Fibroblast of skin of left biceps (primary cell): ENCODE results near the gene ETV3.
A peak's percentile ranks its signal among the peaks of the same experiment; 100 is the strongest.
"Not testable (repeated sequence)": the region's sequence is repeated elsewhere in the genome, so short reads cannot be mapped to it uniquely, and the experiment has no call there.

Source experiments
- DNase-seq, 2 experiments: peaks; one replicate each; pipeline ENCODE4 v3.0.0-alpha.2; 2013; ENCODE audit warnings: low read depth in 2 of 2

Gene ETV3

GRCh38 chr1:157138220-157139051 is at the start of gene ETV3:
TSS of gene ETV3 (minus strand) at chr1:157138395. CDS start at chr1:157136352, 2,043 bp downstream.
- peak; percentile 61 to 80 for DNase-seq

GRCh38 chr1:157186281-157186992 is 48.2 kb upstream of the ETV3 start:
- DNase-seq = no peak

- DNase-seq = no peak
These were observed 45.7 kb upstream of the ETV3 start for GRCh38 chr1:157183870-157184269.

GRCh38 chr1:157182371-157182770 is 44.2 kb upstream of the ETV3 start:
- not testable (repeated sequence) for DNase-seq

GRCh38 chr1:157181790-157182189 is 43.6 kb upstream of the ETV3 start:
- DNase-seq = no peak

GRCh38 chr1:157181258-157181657 is 43.1 kb upstream of the ETV3 start:
- no peak for DNase-seq

GRCh38 chr1:157178490-157178889 is 40.3 kb upstream of the ETV3 start:
- no peak for DNase-seq

GRCh38 chr1:157177733-157178394 is 39.7 kb upstream of the ETV3 start:
- no peak for DNase-seq

GRCh38 chr1:157176591-157177121 is 38.5 kb upstream of the ETV3 start:
- no peak for DNase-seq

- no peak for DNase-seq
These were observed 37.8 kb upstream of the ETV3 start for GRCh38 chr1:157176016-157176415.

GRCh38 chr1:157173900-157174410 is 35.8 kb upstream of the ETV3 start:
- no peak for DNase-seq

- DNase-seq = not testable (repeated sequence)
These were observed 35.0 kb upstream of the ETV3 start for GRCh38 chr1:157173241-157173640.

- DNase-seq = not testable (repeated sequence)
These were observed 34.4 kb upstream of the ETV3 start for GRCh38 chr1:157172591-157172990.

- DNase-seq = not testable (repeated sequence)
These were observed 33.8 kb upstream of the ETV3 start for GRCh38 chr1:157171903-157172503.

- no peak for DNase-seq
These were observed 32.7 kb upstream of the ETV3 start for GRCh38 chr1:157170677-157171515.

GRCh38 chr1:157168015-157168414 is 29.8 kb upstream of the ETV3 start:
- no peak for DNase-seq

GRCh38 chr1:157167437-157167836 is 29.2 kb upstream of the ETV3 start:
- no peak for DNase-seq

- no peak for DNase-seq
These were observed 28.4 kb upstream of the ETV3 start for GRCh38 chr1:157166590-157166989.

- DNase-seq = no peak
These were observed 25.3 kb upstream of the ETV3 start for GRCh38 chr1:157163273-157164127.

- no peak for DNase-seq
These were observed 24.1 kb upstream of the ETV3 start for GRCh38 chr1:157162345-157162744.
